Stimulated activated CD8-positive, alpha-beta memory T cell treated with anti-CD3 and anti-CD28 coated beads, Interleukin-7, amount 100 ng/mL, for 4 hours (primary cell): ENCODE measurements around the gene RASA3.
"Not testable (repeated sequence)": the region's sequence is repeated elsewhere in the genome, so short reads cannot be mapped to it uniquely, and the experiment has no call there.

Source experiments
- DNase-seq, 2 donors: peaks; one replicate each; pipeline ENCODE4 v3.0.0-alpha.2; 2020; ENCODE audit warnings: low read depth in 2 of 2

RASA3 gene

GRCh38 chr13:113989585-113990300 is 142.7 kb downstream of the RASA3 start:
- no peak for DNase-seq

GRCh38 chr13:113988859-113989258 is 143.6 kb downstream of the RASA3 start:
- DNase-seq = not testable (repeated sequence)

- no peak for DNase-seq
Observed at GRCh38 chr13:113982296-113982661, 150.1 kb downstream of the RASA3 start.

- DNase-seq = no peak
Observed at GRCh38 chr13:113981611-113982295, 150.7 kb downstream of the RASA3 start.

- DNase-seq = no peak
Observed at GRCh38 chr13:113981194-113981605, 151.2 kb downstream of the RASA3 start.

GRCh38 chr13:113980489-113981064 is 151.8 kb downstream of the RASA3 start:
- DNase-seq = no peak

GRCh38 chr13:113979791-113980471 is 152.5 kb downstream of the RASA3 start:
- DNase-seq = no peak

GRCh38 chr13:113978741-113979481 is 153.5 kb downstream of the RASA3 start:
- no peak for DNase-seq

GRCh38 chr13:113977976-113978375 is 154.4 kb downstream of the RASA3 start:
- no peak for DNase-seq

- DNase-seq = no peak
Observed at GRCh38 chr13:113976711-113977684, 155.4 kb downstream of the RASA3 start.

- no peak for DNase-seq
Observed at GRCh38 chr13:113975416-113975815, 157.0 kb downstream of the RASA3 start.

GRCh38 chr13:113974304-113975281 is 157.8 kb downstream of the RASA3 start:
- no peak for DNase-seq

- no peak for DNase-seq
Observed at GRCh38 chr13:113973218-113974164, 158.9 kb downstream of the RASA3 start, which contains the start of gene C13orf46. Gene C13orf46 (minus strand): TSS chr13:113974076. CDS start chr13:113973997, 79 bp downstream.

- DNase-seq = no peak
Observed at GRCh38 chr13:113972451-113973217, 159.8 kb downstream of the RASA3 start.

GRCh38 chr13:113971471-113972231 is 160.8 kb downstream of the RASA3 start:
- DNase-seq = no peak

- no peak for DNase-seq
Observed at GRCh38 chr13:113970810-113971470, 161.5 kb downstream of the RASA3 start.
